Nephron (organoid): Measurements from ENCODE around the gene VMAC.
A peak's percentile ranks its signal among the peaks of the same experiment; 100 is the strongest.

ENCODE experiments used
- H3K27ac Mint-ChIP-seq, 3 experiments: 2 replicates each; pipeline ENCODE4 v1.8.0; 2020; ENCODE audit warnings: mixed read lengths in 3 of 3, mild to moderate bottlenecking in 2 of 3, moderate library complexity in 1 of 3
- H3K27me3 Mint-ChIP-seq: 2 replicates; pipeline ENCODE4 v1.8.0; 2021; ENCODE audit warnings: low read depth, mild to moderate bottlenecking, moderate library complexity, mixed read lengths
- H3K36me3 Mint-ChIP-seq: 2 replicates; pipeline ENCODE4 v1.8.0; 2020; ENCODE audit warnings: low read depth, mixed read lengths
- H3K4me1 Mint-ChIP-seq: 2 replicates; pipeline ENCODE4 v1.8.0; 2020; ENCODE audit warnings: mixed read lengths
- H3K4me3 Mint-ChIP-seq, 3 experiments: 2 replicates each; pipeline ENCODE4 v1.8.0; 2020; ENCODE audit warnings: mild to moderate bottlenecking in 3 of 3, mixed read lengths in 3 of 3, moderate library complexity in 2 of 3
- H3K9me3 Mint-ChIP-seq: 2 replicates; pipeline ENCODE4 v1.8.0; 2020; ENCODE audit warnings: mixed read lengths
- TF ChIP-seq, protein P1 (sequence below), 3 experiments: fragments of 200-600 bp; sonication (generic); IDR thresholded peaks; one replicate each; pipeline ENCODE4 v1.5.0; 2021; ENCODE audit warnings: antibody characterized with exemption in 3 of 3; ENCODE audit not compliant: unreplicated experiment in 3 of 3

The VMAC gene

DNA sequence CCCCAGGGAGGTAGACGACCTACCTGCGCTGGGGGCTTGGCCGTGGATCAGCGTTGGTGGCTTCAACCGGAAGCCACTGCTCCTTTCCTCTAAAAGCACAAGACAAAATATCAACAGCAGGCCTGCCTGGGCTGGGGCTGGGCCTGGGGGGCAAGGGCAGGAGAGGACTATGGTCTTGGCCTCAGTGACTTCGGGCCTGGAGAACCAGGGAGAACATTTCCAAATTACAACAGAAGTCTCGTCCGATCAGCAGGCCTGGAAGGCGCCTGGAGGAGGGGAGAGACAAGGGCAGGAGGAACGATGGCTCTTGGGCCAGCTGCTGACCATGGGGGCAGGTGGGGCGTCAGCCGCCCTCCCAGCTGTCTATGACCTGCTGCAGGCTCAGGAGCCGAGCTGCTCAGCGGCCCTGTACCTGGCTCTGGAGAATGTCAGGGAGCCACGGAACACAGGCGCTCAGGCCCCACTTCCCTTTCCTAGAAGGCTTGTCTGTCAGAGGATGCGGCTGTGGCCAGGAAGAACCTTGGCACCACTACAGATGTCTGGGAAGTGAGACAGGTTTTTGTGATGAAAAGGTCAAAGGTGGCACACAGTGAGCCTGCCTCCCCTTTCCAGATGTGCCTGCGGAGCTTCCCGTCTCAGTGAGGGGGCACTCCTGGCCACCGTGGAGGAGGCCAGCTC, 28.9 kb downstream of the VMAC start:
- Mint-ChIP-seq H3K4me3 (peak overlapping the region in 2 of 3 experiments; percentile 11 to 24), H3K27me3 (peaks cover 3% of the 10 kb centered on the region), H3K27ac (peak overlapping the region; percentile 95 to 99 (median 97)), H3K9me3 (no peaks in the 10 kb centered on the region), H3K4me1 (peaks cover 56% of the 10 kb centered on the region), H3K36me3 (peaks cover 54% of the 10 kb centered on the region)
- TF ChIP-seq, protein P1, sequence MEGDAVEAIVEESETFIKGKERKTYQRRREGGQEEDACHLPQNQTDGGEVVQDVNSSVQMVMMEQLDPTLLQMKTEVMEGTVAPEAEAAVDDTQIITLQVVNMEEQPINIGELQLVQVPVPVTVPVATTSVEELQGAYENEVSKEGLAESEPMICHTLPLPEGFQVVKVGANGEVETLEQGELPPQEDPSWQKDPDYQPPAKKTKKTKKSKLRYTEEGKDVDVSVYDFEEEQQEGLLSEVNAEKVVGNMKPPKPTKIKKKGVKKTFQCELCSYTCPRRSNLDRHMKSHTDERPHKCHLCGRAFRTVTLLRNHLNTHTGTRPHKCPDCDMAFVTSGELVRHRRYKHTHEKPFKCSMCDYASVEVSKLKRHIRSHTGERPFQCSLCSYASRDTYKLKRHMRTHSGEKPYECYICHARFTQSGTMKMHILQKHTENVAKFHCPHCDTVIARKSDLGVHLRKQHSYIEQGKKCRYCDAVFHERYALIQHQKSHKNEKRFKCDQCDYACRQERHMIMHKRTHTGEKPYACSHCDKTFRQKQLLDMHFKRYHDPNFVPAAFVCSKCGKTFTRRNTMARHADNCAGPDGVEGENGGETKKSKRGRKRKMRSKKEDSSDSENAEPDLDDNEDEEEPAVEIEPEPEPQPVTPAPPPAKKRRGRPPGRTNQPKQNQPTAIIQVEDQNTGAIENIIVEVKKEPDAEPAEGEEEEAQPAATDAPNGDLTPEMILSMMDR (IDR thresholded peaks at IDR 0.05; ENCODE audit: unreplicated experiment in 3 of 3) = no peak

DNA sequence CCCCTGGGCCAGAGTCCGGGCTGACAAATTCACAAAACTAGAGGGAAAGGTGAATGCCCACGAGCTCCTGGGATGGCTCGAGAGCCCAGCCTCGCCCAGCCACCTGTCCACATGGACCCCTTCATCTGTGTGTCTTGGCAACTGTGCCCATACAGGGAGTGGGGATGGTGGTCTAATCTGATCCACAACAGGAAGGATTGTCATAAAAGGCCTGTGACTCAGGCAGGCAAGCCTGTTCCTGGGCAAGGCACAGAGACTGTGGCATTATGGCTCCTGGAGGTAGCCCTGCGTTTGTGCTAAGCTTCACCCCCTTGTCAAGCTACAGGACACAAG, 29.4 kb downstream of the VMAC start:
- Mint-ChIP-seq H3K4me1 (peaks cover 57% of the 10 kb centered on the region), H3K27ac (peak overlapping the region; percentile 95 to 99 (median 97)), H3K4me3 (no peak overlapping the region), H3K27me3 (peaks cover 3% of the 10 kb centered on the region), H3K9me3 (no peaks in the 10 kb centered on the region), H3K36me3 (peaks cover 49% of the 10 kb centered on the region)
- TF ChIP-seq, protein P1 (IDR thresholded peaks at IDR 0.05; ENCODE audit: unreplicated experiment in 3 of 3) = no peak

DNA sequence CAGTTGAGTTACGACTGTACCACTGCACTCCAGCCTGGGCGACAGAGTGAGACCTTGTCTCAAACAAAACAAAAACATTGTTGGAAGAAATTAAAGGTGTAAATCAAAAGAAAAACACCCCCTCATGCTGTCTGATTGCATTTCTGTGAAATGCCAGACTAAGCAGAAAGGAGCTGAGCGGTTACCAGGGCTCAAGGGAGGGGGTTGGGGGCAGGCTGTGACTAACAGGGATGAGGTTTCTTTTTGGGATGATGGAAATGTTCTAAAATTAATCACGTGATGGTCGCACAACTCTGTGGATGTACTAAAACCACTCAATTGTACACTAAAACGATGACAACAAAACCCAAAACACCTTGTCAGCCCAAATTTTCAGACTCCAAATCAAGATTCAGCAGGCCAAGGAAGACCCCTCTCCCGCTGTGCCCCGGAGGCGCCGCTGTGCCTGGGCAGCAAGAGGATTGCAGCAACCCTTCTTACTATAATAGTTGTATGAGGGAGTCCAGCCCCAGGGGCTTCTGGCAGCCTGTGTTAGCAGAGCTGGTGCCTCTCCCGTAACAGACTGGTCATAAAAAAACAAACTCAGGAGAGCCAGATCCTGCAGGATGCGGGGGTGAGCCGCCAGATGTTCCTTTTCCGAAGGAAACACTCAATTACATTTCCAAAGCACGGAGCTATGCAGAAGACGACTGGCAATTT, 30.3 kb downstream of the VMAC start:
- Mint-ChIP-seq H3K4me3 (peak overlapping the region; percentile 57 to 62 (median 58)), H3K9me3 (no peaks in the 10 kb centered on the region), H3K4me1 (peaks cover 63% of the 10 kb centered on the region), H3K27ac (peak overlapping the region; percentile 95 to 99 (median 97)), H3K27me3 (peaks cover 3% of the 10 kb centered on the region), H3K36me3 (peaks cover 53% of the 10 kb centered on the region)
- TF ChIP-seq, protein P1 (IDR thresholded peaks at IDR 0.05; ENCODE audit: unreplicated experiment in 3 of 3) = no peak

DNA sequence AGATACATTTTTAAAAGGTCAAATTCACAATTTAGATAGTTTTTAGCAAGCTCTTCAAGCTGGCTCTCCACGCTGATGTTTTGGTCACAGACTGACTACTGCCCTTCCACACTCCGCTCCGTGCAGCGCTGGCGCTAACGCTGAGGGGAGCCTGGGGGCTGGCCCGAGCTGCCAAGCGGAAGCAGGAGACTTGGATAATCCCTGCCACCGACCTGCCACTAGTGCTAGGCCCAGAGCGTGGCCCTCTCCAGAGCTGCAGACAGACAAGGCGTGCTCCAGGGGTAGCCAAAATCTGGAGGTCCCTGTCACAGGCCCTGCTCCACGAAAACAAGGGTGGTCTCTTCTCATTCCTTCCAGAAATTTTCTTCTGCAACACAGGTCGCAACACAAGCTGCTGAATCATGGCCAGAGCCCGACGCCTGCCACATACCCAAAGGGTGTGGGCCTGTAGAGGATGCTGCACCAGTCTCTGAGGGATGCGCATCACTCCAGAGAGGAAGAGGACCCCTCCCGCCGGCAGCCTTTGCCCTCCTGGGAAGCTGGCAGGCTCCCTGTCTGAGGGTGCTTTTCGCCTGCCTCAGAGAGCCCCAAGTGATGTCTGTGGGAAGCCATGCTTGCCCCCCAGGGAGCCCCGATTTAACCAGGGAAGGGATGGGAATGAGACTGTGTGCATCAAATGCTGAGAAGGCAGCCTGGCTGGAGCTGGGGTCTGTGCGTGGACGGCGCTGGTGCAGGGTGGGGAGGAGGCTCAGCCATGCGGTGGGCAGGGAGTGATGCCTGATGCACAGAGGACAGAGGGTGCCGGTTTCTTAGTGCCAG, 31.0 kb downstream of the VMAC start:
- Mint-ChIP-seq H3K4me1 (peaks cover 66% of the 10 kb centered on the region), H3K9me3 (no peaks in the 10 kb centered on the region), H3K27ac (peak overlapping the region; percentile 95 to 99 (median 97)), H3K4me3 (peak overlapping the region; percentile 15 to 62 (median 58)), H3K27me3 (peaks cover 3% of the 10 kb centered on the region), H3K36me3 (peaks cover 51% of the 10 kb centered on the region)
- TF ChIP-seq, protein P1 (IDR thresholded peaks at IDR 0.05; ENCODE audit: unreplicated experiment in 3 of 3) = no peak

DNA sequence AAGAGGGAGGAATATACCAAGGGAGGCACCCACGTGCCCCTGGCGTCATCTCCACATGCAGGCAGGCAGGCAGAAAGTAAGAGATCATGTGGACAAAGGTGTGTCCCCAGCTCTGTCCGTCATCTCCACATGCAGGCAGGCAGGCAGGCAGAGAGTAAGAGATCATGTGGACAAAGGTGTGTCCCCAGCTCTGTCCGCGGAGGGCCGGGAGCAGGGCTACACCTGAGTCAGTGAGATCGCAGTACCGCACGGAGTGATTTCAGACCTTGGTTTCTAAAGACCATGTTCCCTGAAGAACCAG, 31.6 kb downstream of the VMAC start:
- peaks cover 3% of the 10 kb centered on the region for H3K27me3 Mint-ChIP-seq
- H3K36me3 Mint-ChIP-seq = peaks cover 49% of the 10 kb centered on the region
- H3K9me3 Mint-ChIP-seq = no peaks in the 10 kb centered on the region
- H3K4me1 Mint-ChIP-seq = peaks cover 69% of the 10 kb centered on the region
- peak overlapping the region; percentile 95 to 99 (median 97) for H3K27ac Mint-ChIP-seq
- H3K4me3 Mint-ChIP-seq = peak overlapping the region in 1 of 3 experiments; percentile 62
- TF ChIP-seq, protein P1 (IDR thresholded peaks at IDR 0.05; ENCODE audit: unreplicated experiment in 3 of 3) = no peak
